ENCODE data around the gene SHB.

DNA sequence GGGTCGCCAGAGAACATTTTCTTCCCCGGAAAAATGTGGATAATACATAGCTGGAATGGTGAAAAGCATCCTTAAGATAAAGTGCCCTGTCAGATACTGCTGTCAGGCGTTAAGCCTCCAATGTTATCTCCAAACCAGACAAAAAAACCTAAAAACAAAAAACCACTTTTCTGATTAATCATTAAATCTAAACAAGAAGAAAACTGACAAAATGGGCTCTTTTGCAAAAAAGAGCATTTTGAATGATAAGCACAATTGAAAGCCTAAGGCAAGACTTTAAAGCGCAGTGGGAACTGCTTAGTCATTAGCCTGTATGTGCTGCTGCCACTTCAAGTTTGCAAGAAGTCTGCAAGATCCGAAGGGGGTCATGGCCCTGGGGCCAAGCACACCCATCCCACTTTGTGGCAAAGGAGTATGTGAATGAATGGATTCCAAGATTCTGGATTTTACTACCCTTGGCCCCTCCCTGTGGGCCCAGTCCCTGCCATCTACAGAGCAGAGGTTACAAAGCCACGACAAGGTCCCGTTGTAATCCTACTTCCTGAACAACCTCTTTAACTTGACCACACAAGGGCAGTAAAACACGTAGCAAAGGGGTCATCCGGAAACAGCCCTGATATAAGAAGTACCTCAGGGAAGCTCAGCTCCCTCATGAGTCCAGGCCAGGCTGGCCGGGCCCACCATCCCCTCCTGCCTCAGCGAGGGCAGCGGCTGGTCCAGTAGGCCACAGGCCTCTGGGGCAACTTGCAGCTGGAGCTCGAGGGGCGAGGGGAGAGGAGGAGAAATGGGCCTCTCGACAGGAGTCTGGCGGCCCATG lies 29.7 kb downstream of the SHB start:
- TF ChIP-seq LEF1 (IDR thresholded peaks at IDR 0.05; ENCODE audit: borderline replicate concordance): no peak
- TF ChIP-seq FOXA1 (IDR thresholded peaks at IDR 0.05): no peak
- TF ChIP-seq FOXK2 (IDR thresholded peaks at IDR 0.05): no peak
- TF ChIP-seq NFRKB (IDR thresholded peaks at IDR 0.05): no peak
- TF ChIP-seq SUZ12 (IDR thresholded peaks at IDR 0.05): no peak
- no peak for TF ChIP-seq TARDBP (IDR thresholded peaks at IDR 0.05)
- no peak for TF ChIP-seq BHLHE40 (IDR thresholded peaks at IDR 0.05; ENCODE audit: borderline replicate concordance)
- no peak for TF ChIP-seq ZNF384 (IDR thresholded peaks at IDR 0.05)
- no peak for TF ChIP-seq ELF4 (IDR thresholded peaks at IDR 0.05)
- no peak for TF ChIP-seq FOXM1 (IDR thresholded peaks at IDR 0.05; ENCODE audit: borderline replicate concordance)
- no peak for TF ChIP-seq SP1 (IDR thresholded peaks at IDR 0.05)
